Spleen (tissue), 11 donors: ENCODE data around the gene ZSWIM7. TPM values are rescaled to one million over a fixed set of nuclear protein-coding genes. Genes with fewer than 3 reads are reported as not detected.

Experiments
- DNase-seq: peaks from one replicate; pipeline ENCODE4 v3.0.0-alpha.2; 2020
- H3K27ac ChIP-seq, 8 donors: fragments of 200-600 bp; sonication (generic) in 7 of 8; 1 replicate in 4 of 8; 2 replicates in 4 of 8; pipeline versions ENCODE4 v1.5.0 to v1.8.0; 2016 to 2021; ENCODE audit warnings: inconsistent platforms in 4 of 8, mild to moderate bottlenecking in 4 of 8, moderate library complexity in 1 of 8
- H3K27me3 ChIP-seq, 7 donors: fragments of 200-600 bp; sonication (generic) in 6 of 7; replicated peaks in 1 of 7; 1 replicate in 4 of 7; 2 replicates in 3 of 7; pipeline versions ENCODE4 v1.5.0 to v1.8.0; 2016 to 2021; ENCODE audit warnings: inconsistent platforms in 3 of 7, mild to moderate bottlenecking in 1 of 7
- H3K36me3 ChIP-seq, 6 donors: fragments of 200-600 bp; sonication (generic) in 5 of 6; 1 replicate in 4 of 6; 2 replicates in 2 of 6; pipeline versions ENCODE4 v1.5.0 to v1.8.0; 2016 to 2021; ENCODE audit warnings: inconsistent platforms in 2 of 6
- H3K4me1 ChIP-seq, 6 donors: fragments of 200-600 bp; sonication (generic) in 5 of 6; 1 replicate in 3 of 6; 2 replicates in 3 of 6; pipeline versions ENCODE4 v1.5.0 to v1.8.0; 2016 to 2021; ENCODE audit warnings: inconsistent platforms in 3 of 6
- H3K4me3 ChIP-seq, 8 donors: fragments of 200-600 bp; sonication (generic) in 7 of 8; 1 replicate in 4 of 8; 2 replicates in 4 of 8; pipeline versions ENCODE4 v1.5.0 to v1.8.0; 2016 to 2021; ENCODE audit warnings: inconsistent platforms in 4 of 8, mild to moderate bottlenecking in 4 of 8, moderate library complexity in 2 of 8
- H3K9me3 ChIP-seq, 8 donors: fragments of 200-600 bp; sonication (generic) in 7 of 8; 1 replicate in 4 of 8; 2 replicates in 4 of 8; pipeline versions ENCODE4 v1.5.0 to v1.8.0; 2016 to 2021; ENCODE audit warnings: inconsistent platforms in 4 of 8
- CTCF ChIP-seq, 11 experiments: fragments of 200-600 bp in 7 of 11; fragments of 450-650 bp in 4 of 11; sonication (generic) in 4 of 11; IDR thresholded peaks in 8 of 11; conservative IDR thresholded peaks in 3 of 11; 1 replicate in 7 of 11; 2 replicates in 4 of 11; pipeline versions ENCODE4 v1.4.0 to v1.8.0; 2016 to 2021; ENCODE audit warnings: antibody characterized with exemption in 11 of 11, inconsistent platforms in 4 of 11, mild to moderate bottlenecking in 1 of 11
- POLR2A ChIP-seq, 3 donors: fragments of 450-650 bp; IDR thresholded peaks; one replicate each; pipeline ENCODE4 v1.5.1; 2017; ENCODE audit warnings: antibody characterized with exemption in 3 of 3, mild to moderate bottlenecking in 1 of 3
- POLR2AphosphoS5 ChIP-seq, 3 donors: sonication (generic); formaldehyde crosslinking; IDR thresholded peaks; one replicate each; pipeline ENCODE4 v1.5.1; 2017; ENCODE audit warnings: antibody characterized with exemption in 3 of 3
- WGBS, 5 donors: extraction: QIAGEN DNeasy Blood & Tissue Kit in 3 of 5; methylation state at CpG; one replicate each; pipeline versions ENCODE4 v1.1.5 to v1.1.7; 2013 to 2018; 5-methylcytosine and 5-hydroxymethylcytosine counted together
- intact Hi-C: fragments of 100-400 bp; cut with DNase I; formaldehyde crosslinking; loops from one replicate; pipeline ENCODE4 v1.15.0; 2023; ENCODE audit warnings: low total_unique reads
- polyA plus RNA-seq, 3 donors: library from polyadenylated mRNA; stranded (reverse); fragments of 200-250 nt; gene quantifications; one replicate each; pipeline ENCODE4 v1.2.1, GENCODE V29; 2013
- total RNA-seq, 7 donors: library from RNA; depleted of rRNA in 3 of 7; stranded (reverse); fragments of >200 nt in 3 of 7; fragmentation: NEBNext Ultra II Directional in 4 of 7; extraction: Animal tissue kit (Norgen Biotek cat#: 25700) in 4 of 7; gene quantifications; one replicate each; pipeline versions ENCODE4 v1.1.0 to v1.2.1, GENCODE V29; 2016 to 2021
- donor health status: healthy with polysubstance abuse.
- donor health status: DM: no; HTN: no; CAD: no; lungs with moderate emphysema.
- donor health status: DM: no; HTN: no; CAD: no.
- donor health status: Bipolar disorder and iron deficiency.
- donor health status: healthy.
- donor health status: DM: no; HTN: no; CAD: no.
- donor health status: DM: yes; HTN: yes; CAD: no.

ZSWIM7 gene
- total and polyA plus RNA-seq, 10 donors: 13.4 to 47.6 (median 25.3) TPM

GRCh38 chr17:15971882-15972281, 27.6 kb downstream of the ZSWIM7 start:
- no peak overlapping the region for H3K27ac ChIP-seq
- 94 to 97% (median 97%) methylated on average over 5 of the region's 5 CpGs for WGBS, 5 donors

GRCh38 chr17:15971098-15971678, 28.3 kb downstream of the ZSWIM7 start:
- intact Hi-C loops: no loop called here
- 80 to 89% (median 84%) methylated on average over 5 of the region's 5 CpGs for WGBS, 5 donors
- Histone ChIP-seq H3K27me3 (peaks cover 0 to 21% (median 0%) of the 10 kb centered on the region in 7 donors), H3K4me1 (peaks cover 0 to 14% (median 10%) of the 10 kb centered on the region in 6 donors), H3K4me3 (no peak overlapping the region), H3K9me3 (no peaks in the 10 kb centered on the region), H3K36me3 (peaks cover 0 to 18% (median under 1%) of the 10 kb centered on the region in 6 donors), H3K27ac (no peak overlapping the region)
- no peak for DNase-seq
- no peak for TF ChIP-seq POLR2AphosphoS5 (IDR thresholded peaks at IDR 0.05)
- no peak for TF ChIP-seq CTCF (IDR thresholded peaks at IDR 0.05 in 8 of 11, conservative IDR thresholded peaks at IDR 0.05 in 3 of 11)
- TF ChIP-seq POLR2A (IDR thresholded peaks at IDR 0.05): no peak

More at GRCh38 chr17:15971882-15972281, 27.6 kb downstream of the ZSWIM7 start:
- H3K36me3 ChIP-seq: peaks cover 3 to 25% (median 7%) of the 10 kb centered on the region in 6 donors
- TF ChIP-seq POLR2AphosphoS5 (IDR thresholded peaks at IDR 0.05): no peak
- peaks cover 0 to 7% (median 3%) of the 10 kb centered on the region in 6 donors for H3K4me1 ChIP-seq
- no peak overlapping the region for H3K4me3 ChIP-seq
- peaks cover 0 to 16% (median 0%) of the 10 kb centered on the region in 7 donors for H3K27me3 ChIP-seq
- DNase-seq: no peak
- H3K9me3 ChIP-seq: no peaks in the 10 kb centered on the region
- intact Hi-C loops: no loop called here

GRCh38 chr17:15970500-15970899, 29.0 kb downstream of the ZSWIM7 start:
- WGBS, 5 donors: 96 to 98% (median 96%) methylated on average over 2 of the region's 2 CpGs
- H3K27ac ChIP-seq: no peak overlapping the region
- TF ChIP-seq CTCF (IDR thresholded peaks at IDR 0.05 in 8 of 11, conservative IDR thresholded peaks at IDR 0.05 in 3 of 11): no peak
- TF ChIP-seq POLR2A (IDR thresholded peaks at IDR 0.05): no peak
- TF ChIP-seq POLR2AphosphoS5 (IDR thresholded peaks at IDR 0.05): no peak
- H3K4me3 ChIP-seq: no peak overlapping the region
- peaks cover 0 to 21% (median 13%) of the 10 kb centered on the region in 6 donors for H3K4me1 ChIP-seq
- peaks cover 0 to 21% (median 0%) of the 10 kb centered on the region in 7 donors for H3K27me3 ChIP-seq
- H3K9me3 ChIP-seq: no peaks in the 10 kb centered on the region
- DNase-seq: no peak
- H3K36me3 ChIP-seq: peaks cover 0 to 14% (median 0%) of the 10 kb centered on the region in 6 donors
- intact Hi-C loops: no loop called here

GRCh38 chr17:15969463-15969862, 30.0 kb downstream of the ZSWIM7 start:
- 94 to 98% (median 96%) methylated on average over 8 of the region's 8 CpGs for WGBS, 5 donors
- Histone ChIP-seq H3K9me3 (no peaks in the 10 kb centered on the region), H3K27ac (no peak overlapping the region), H3K36me3 (peaks cover 0 to 4% (median 0%) of the 10 kb centered on the region in 6 donors), H3K4me1 (peaks cover 0 to 23% (median 13%) of the 10 kb centered on the region in 6 donors), H3K4me3 (no peak overlapping the region), H3K27me3 (peaks cover 0 to 21% (median 0%) of the 10 kb centered on the region in 7 donors)
- TF ChIP-seq POLR2A (IDR thresholded peaks at IDR 0.05) (no peak), CTCF (IDR thresholded peaks at IDR 0.05 in 8 of 11, conservative IDR thresholded peaks at IDR 0.05 in 3 of 11) (no peak), POLR2AphosphoS5 (IDR thresholded peaks at IDR 0.05) (no peak)
- intact Hi-C loops: no loop called here
- no peak for DNase-seq
